Endothelial cell of umbilical vein (primary cell): ENCODE results near the gene TUT1. TPM values are rescaled to one million over a fixed set of nuclear protein-coding genes. Genes with fewer than 3 reads are reported as not detected.

Experiments used
- BruUV-seq: library from RNA; stranded (reverse); fragments of 400-500 nt; replicated peaks from 2 replicates; lab custom pipeline; 2021; lab: Mats Ljungman, UMichigan
- CTCF ChIA-PET: fragments of 300-600, 350-600 bp; sonication (Branson Sonifier 250); formaldehyde crosslinking; loops from one replicate; lab custom pipeline; 2021; ENCODE audit warnings: antibody characterized with exemption, inconsistent platforms; lab: Charles Lee
- POLR2A ChIA-PET: fragments of 300-600, 350-600 bp; sonication (Branson Sonifier 250); formaldehyde crosslinking; loops from one replicate; lab custom pipeline; 2021; ENCODE audit warnings: antibody characterized with exemption, inconsistent platforms; lab: Charles Lee
- DNase-seq: peaks from one replicate; pipeline ENCODE4 v3.0.0-alpha.2; 2011; ENCODE audit warnings: low read depth, low spot score
- FAIRE-seq: peaks from 2 replicates; lab custom pipeline; 2011; peaks lifted over from hg19 to GRCh38; lab: Jason Lieb, UNC
- H2AFZ ChIP-seq: 2 replicates; pipeline ENCODE4 v1.6.0; 2012; ENCODE audit warnings: low read depth, low read length, control low read depth, inconsistent platforms
- H3K27ac ChIP-seq: 2 replicates; pipeline ENCODE4 v1.5.1; 2011; ENCODE audit warnings: low read depth, mild to moderate bottlenecking, control low read depth, low read length, moderate library complexity; ENCODE audit not compliant: insufficient read depth
- H3K27me3 ChIP-seq, 2 experiments: 2 replicates each; pipeline versions ENCODE4 v1.6.0 to v1.6.1; 2011; ENCODE audit warnings: low read length in 2 of 2, mixed read lengths in 1 of 2; ENCODE audit not compliant: control insufficient read depth in 2 of 2, insufficient read depth in 2 of 2
- H3K36me3 ChIP-seq, 2 experiments: 2 replicates in 1 of 2; 3 replicates in 1 of 2; pipeline ENCODE4 v1.5.1; 2011; ENCODE audit warnings: low read length in 2 of 2, mild to moderate bottlenecking in 1 of 2, moderate library complexity in 1 of 2; ENCODE audit not compliant: control insufficient read depth in 2 of 2, insufficient read depth in 2 of 2; ENCODE audit errors: extremely low read depth in 1 of 2
- H3K4me1 ChIP-seq: 3 replicates; pipeline ENCODE4 v1.5.1; 2011; ENCODE audit warnings: mild to moderate bottlenecking, low read length; ENCODE audit not compliant: control insufficient read depth, insufficient read depth; ENCODE audit errors: extremely low read depth
- H3K4me2 ChIP-seq: 2 replicates; pipeline ENCODE4 v1.6.1; 2011; ENCODE audit warnings: low read length, control low read depth, mixed read lengths; ENCODE audit not compliant: insufficient read depth
- H3K4me3 ChIP-seq, 3 experiments: fragments of 200-600 bp in 1 of 3; sonication (generic), shearing (Covaris generic) in 1 of 3; replicated peaks in 1 of 3; 2 replicates each; pipeline ENCODE4 v1.5.1; 2011 to 2016; ENCODE audit warnings: control low read depth in 3 of 3, low read length in 3 of 3, mild to moderate bottlenecking in 2 of 3, inconsistent platforms in 1 of 3, low read depth in 1 of 3, moderate library complexity in 1 of 3; ENCODE audit not compliant: insufficient read depth in 1 of 3
- H3K79me2 ChIP-seq: 2 replicates; pipeline ENCODE4 v1.6.0; 2012; ENCODE audit warnings: low read length, inconsistent platforms; ENCODE audit not compliant: control insufficient read depth, insufficient read depth
- H3K9ac ChIP-seq: replicated peaks from 2 replicates; pipeline ENCODE3; 2011; ENCODE audit warnings: low read length, control low read depth; ENCODE audit not compliant: insufficient read depth; ENCODE audit errors: extremely low read depth
- H3K9me1 ChIP-seq: replicated peaks from 3 replicates; pipeline ENCODE4 v1.6.0; 2011; ENCODE audit warnings: mild to moderate bottlenecking, low read length; ENCODE audit not compliant: control insufficient read depth, insufficient read depth; ENCODE audit errors: extremely low read depth
- H3K9me3 ChIP-seq: replicated peaks from 2 replicates; pipeline ENCODE4 v1.5.1; 2012; ENCODE audit warnings: low read length, inconsistent platforms; ENCODE audit not compliant: control insufficient read depth, insufficient read depth
- H4K20me1 ChIP-seq: replicated peaks from 2 replicates; pipeline ENCODE3; 2011; ENCODE audit warnings: mild to moderate bottlenecking, low read length; ENCODE audit not compliant: control insufficient read depth, insufficient read depth; ENCODE audit errors: extremely low read depth
- CTCF ChIP-seq, 2 donors: IDR thresholded peaks; 1 replicate in 1 of 2; 2 replicates in 1 of 2; pipeline ENCODE4 v1.5.1; 2011; ENCODE audit warnings: low read length in 2 of 2, mild to moderate bottlenecking in 2 of 2, moderate library complexity in 2 of 2, control low read depth in 1 of 2, inconsistent platforms in 1 of 2, low read depth in 1 of 2; ENCODE audit not compliant: insufficient read depth in 1 of 2; ENCODE audit errors: extremely low read depth in 1 of 2
- EZH2 ChIP-seq: IDR thresholded peaks from 2 replicates; pipeline ENCODE4 v1.6.1; 2012; ENCODE audit warnings: borderline replicate concordance, low read depth, mild to moderate bottlenecking, moderate library complexity, low read length, inconsistent platforms; ENCODE audit not compliant: severe bottlenecking
- FOS ChIP-seq: IDR thresholded peaks from 2 replicates; pipeline ENCODE4 v1.6.1; 2011; ENCODE audit warnings: mild to moderate bottlenecking, low read length, moderate library complexity, borderline replicate concordance; ENCODE audit not compliant: insufficient read depth
- GATA2 ChIP-seq: IDR thresholded peaks from 2 replicates; pipeline ENCODE4 v1.7.0; 2011; ENCODE audit warnings: low read depth, mild to moderate bottlenecking, moderate library complexity, mixed read lengths, low read length; ENCODE audit not compliant: insufficient read length, insufficient read depth
- JUN ChIP-seq: IDR thresholded peaks from 2 replicates; pipeline ENCODE4 v1.6.1; 2011; ENCODE audit warnings: borderline replicate concordance, low read depth; ENCODE audit not compliant: insufficient read length, insufficient read depth
- MAX ChIP-seq: IDR thresholded peaks from 2 replicates; pipeline ENCODE4 v1.6.1; 2011; ENCODE audit not compliant: insufficient read depth, insufficient read length
- MYC ChIP-seq: IDR thresholded peaks from one replicate; pipeline ENCODE4 v1.6.1; 2011; ENCODE audit warnings: mild to moderate bottlenecking, low read depth, low read length
- POLR2A ChIP-seq: IDR thresholded peaks from 2 replicates; pipeline ENCODE4 v1.6.1; 2012; ENCODE audit warnings: low read depth, mild to moderate bottlenecking, control low read depth, low read length
- POLR2AphosphoS5 ChIP-seq: IDR thresholded peaks from 2 replicates; pipeline ENCODE4 v1.6.1; 2012; ENCODE audit warnings: low read depth, mild to moderate bottlenecking, control low read depth, low read length, moderate library complexity; ENCODE audit not compliant: insufficient read depth
- dilution Hi-C: fragments of 300-500 bp; cut with MboI; formaldehyde crosslinking; loops from one replicate; pipeline ENCODE4 v1.15.0; 2019; ENCODE audit warnings: low sequenced_read_pairs; ENCODE audit not compliant: extremely low pct_ligation_motif_present
- intact Hi-C: fragments of 100-400 bp; cut with micrococcal nuclease; formaldehyde crosslinking; loops from one replicate; pipeline ENCODE4 v1.10.0; 2022
- polyA plus RNA-seq, 4 experiments: library from polyadenylated mRNA; depleted of rRNA in 3 of 4; stranded (reverse) in 3 of 4; unstranded in 1 of 4; fragments of >200 nt; gene quantifications; 2 replicates each; pipeline versions ENCODE4 v1.2.1 to v1.2.3, GENCODE V29; 2011 to 2012; ENCODE audit warnings: missing spikeins in 1 of 4
- total RNA-seq: library from RNA; stranded (reverse); gene quantifications from 2 replicates; pipeline ENCODE4 v1.2.3, GENCODE V29; 2021

Gene TUT1
- total and polyA plus RNA-seq, 2 donors (not counting 3 experiments of a cell fraction or from before 2014, with no cell fraction given) = 12.7 to 16.9 TPM

GRCh38 chr11:62558669-62559068, 32.7 kb downstream of the TUT1 start:
- peaks cover 22% of the 10 kb centered on the region for H3K79me2 ChIP-seq
- no TSS peak for BruUV-seq
- peaks cover 16 to 18% of the 10 kb centered on the region in 2 experiments for H3K36me3 ChIP-seq

More at GRCh38 chr11:62558669-62559068, 32.7 kb downstream of the TUT1 start:
- CTCF ChIA-PET = interaction anchor here (1.6 to 15.7 kb wide), 4 partner anchors 15 to 164 kb away, joined by 3 to 376 read pairs (median 130); partner anchors contain the start of gene AHNAK
- Histone ChIP-seq H3K9ac (no peak overlapping the region), H4K20me1 (peaks cover 2% of the 10 kb centered on the region), H3K4me1 (peaks cover 52% of the 10 kb centered on the region), H2AFZ (no peak overlapping the region), H3K4me2 (no peak overlapping the region), H3K27me3 (no peaks in the 10 kb centered on the region), H3K27ac (no peak overlapping the region), H3K4me3 (no peak overlapping the region), H3K9me1 (no peaks in the 10 kb centered on the region), H3K9me3 (no peaks in the 10 kb centered on the region)
- TF ChIP-seq CTCF (IDR thresholded peaks at IDR 0.05; ENCODE audit: extremely low read depth in 1 of 2, insufficient read depth in 1 of 2, low read depth in 1 of 2, low read length in 2 of 2) (no peak), MAX (no peak), POLR2A (no peak), EZH2 (no peak), GATA2 (no peak), JUN (no peak), POLR2AphosphoS5 (no peak), MYC (no peak), FOS (no peak)
- POLR2A ChIA-PET = interaction anchor here (3.8 kb wide), 1 partner anchor 15 kb away, joined by 13 read pairs; the partner anchor contains the start of gene EEF1G
- FAIRE-seq (no peak), DNase-seq (no peak)
- dilution Hi-C loops = no loop called here
- intact Hi-C loops = no loop called here
